ENCODE measurements around the gene ZNF521. TPM values are rescaled to one million over a fixed set of nuclear protein-coding genes. Genes with fewer than 3 reads are reported as not detected.

Gene ZNF521
- polyA plus RNA-seq = 9.3 TPM
- long read RNA-seq, donor 1, partial matches to known transcripts = 0 of 1 reads
- long read RNA-seq, donor 1, other reads (novel, unspliced or antisense) = 0 of 1 reads
- long read RNA-seq, donor 2, partial matches to known transcripts = 0 of 1 reads
- long read RNA-seq, donor 2, other reads (novel, unspliced or antisense) = 0 of 1 reads
- long read RNA-seq, donor 3 = 0 reads
- long read RNA-seq, donor 4 = 0 reads
- long read RNA-seq, donor 5 = 0 reads
- long read RNA-seq, donor 6 = 0 reads
- long read RNA-seq, donor 7, partial matches to known transcripts = 5 of 5 reads
- long read RNA-seq, donor 7, other reads (novel, unspliced or antisense) = 0 of 5 reads
- long read RNA-seq, donor 8 = 0 reads
- long read RNA-seq, donor 9 = 0 reads
- long read RNA-seq, donor 10 = 0 reads
- long read RNA-seq, donor 11 = 0 reads

DNA sequence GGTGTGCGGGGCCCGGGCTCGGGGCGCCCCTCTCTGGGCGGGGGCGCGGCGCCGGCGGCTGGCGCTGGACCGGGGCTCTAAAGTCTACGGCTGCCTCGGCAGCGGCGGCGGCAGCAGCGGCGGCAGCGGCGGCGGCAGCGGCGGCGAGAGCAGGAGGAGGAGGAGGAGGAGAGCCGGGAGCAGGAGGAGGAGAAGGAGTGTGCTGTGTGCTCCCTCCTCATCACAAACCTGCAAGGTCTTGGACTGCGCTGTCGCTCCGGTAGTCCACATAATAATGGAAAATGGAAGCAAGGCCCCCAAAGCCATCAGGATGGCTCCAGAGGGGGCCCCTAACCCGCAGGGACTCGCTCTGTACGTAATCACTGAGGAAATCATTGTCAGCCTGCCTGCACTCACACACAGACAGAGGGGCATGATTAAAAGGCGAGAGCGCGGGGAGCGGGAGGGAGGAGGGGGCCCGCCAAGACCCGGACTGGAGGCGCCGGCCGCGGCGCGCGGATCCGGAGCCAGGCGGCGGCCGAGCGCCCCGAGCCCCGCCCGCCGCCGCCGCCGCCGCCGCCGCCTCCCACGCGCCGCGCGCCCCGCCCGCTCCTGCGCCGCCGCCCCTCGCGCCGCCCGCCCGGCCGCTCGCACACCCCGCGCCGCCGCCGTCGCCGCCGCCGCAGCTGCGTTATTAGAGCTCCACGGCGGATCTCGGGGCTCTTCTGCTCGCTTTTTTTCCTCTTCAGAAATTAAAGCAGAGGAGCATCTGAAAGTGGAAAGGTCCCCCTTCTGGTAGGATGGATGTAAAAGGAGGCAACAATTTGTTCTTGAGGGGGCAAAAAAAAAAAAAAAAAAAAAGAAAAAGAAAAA lies at the start of gene ZNF521:
Gene ZNF521, minus strand, starts transcription at position 390 of the 852 bp plus-strand sequence. CDS start 1,220 bp downstream, outside the sequence.
- Histone ChIP-seq H3K27me3 (ENCODE audit: control insufficient read depth, insufficient read depth, low read length) (peaks cover 45% of the 10 kb centered on the region), H3K4me1 (ENCODE audit: control insufficient read depth, insufficient read depth, low read length) (peaks cover 6% of the 10 kb centered on the region), H3K4me3 (ENCODE audit: low read length) (peak within 1 kb of the TSS; percentile 68), H3K27ac (ENCODE audit: low read length) (peak within 1 kb of the TSS; percentile 47), H3K9me3 (ENCODE audit: control insufficient read depth, low read depth, low read length) (no peaks in the 10 kb centered on the region), H3K36me3 (ENCODE audit: control insufficient read depth, insufficient read depth, low read length) (no peaks in the 10 kb centered on the region)
- DNase-seq = peak; percentile 64 to 84
- no CpG with 5 or more reads among the region's 91 CpGs for WGBS (ENCODE audit: insufficient coverage, low lambda C conversion rate)

- H3K36me3 ChIP-seq (ENCODE audit: control insufficient read depth, insufficient read depth, low read length) = no peaks in the 10 kb centered on the region
- no peaks in the 10 kb centered on the region for H3K27me3 ChIP-seq (ENCODE audit: control insufficient read depth, insufficient read depth, low read length)
- H3K27ac ChIP-seq (ENCODE audit: low read length) = no peak overlapping the region
- H3K4me3 ChIP-seq (ENCODE audit: low read length) = no peak overlapping the region
- H3K4me1 ChIP-seq (ENCODE audit: control insufficient read depth, insufficient read depth, low read length) = no peaks in the 10 kb centered on the region
- H3K9me3 ChIP-seq (ENCODE audit: control insufficient read depth, low read depth, low read length) = no peaks in the 10 kb centered on the region
- DNase-seq = no peak
Observed at GRCh38 chr18:25399554-25399953, 47.6 kb upstream of the ZNF521 start.

DNA sequence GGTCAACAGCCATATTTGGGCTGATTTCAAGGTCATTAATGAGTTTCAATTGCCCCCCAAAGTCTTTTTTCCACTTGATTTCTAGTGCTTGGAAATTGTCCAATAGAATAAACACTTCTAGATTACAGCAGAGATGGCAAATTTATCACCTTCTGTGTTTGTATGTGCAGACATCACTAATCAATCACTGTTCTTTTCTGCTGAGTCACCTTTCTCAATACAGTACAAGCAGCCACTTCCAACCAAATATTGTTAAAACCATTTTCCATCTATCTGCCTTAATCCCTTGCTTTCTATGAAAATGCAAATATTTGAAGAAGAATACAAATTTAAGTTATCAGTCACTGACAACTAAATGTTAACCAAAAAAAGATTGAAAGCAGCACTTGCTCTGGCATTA lies 40.2 kb upstream of the ZNF521 start:
- no peak overlapping the region for H3K4me3 ChIP-seq (ENCODE audit: low read length)
- no peaks in the 10 kb centered on the region for H3K36me3 ChIP-seq (ENCODE audit: control insufficient read depth, insufficient read depth, low read length)
- H3K27me3 ChIP-seq (ENCODE audit: control insufficient read depth, insufficient read depth, low read length) = no peaks in the 10 kb centered on the region
- no peaks in the 10 kb centered on the region for H3K9me3 ChIP-seq (ENCODE audit: control insufficient read depth, low read depth, low read length)
- no peak overlapping the region for H3K27ac ChIP-seq (ENCODE audit: low read length)
- no peak for DNase-seq
- H3K4me1 ChIP-seq (ENCODE audit: control insufficient read depth, insufficient read depth, low read length) = no peaks in the 10 kb centered on the region

GRCh38 chr18:25373432-25374179 lies 21.6 kb upstream of the ZNF521 start:
- Histone ChIP-seq H3K27ac (ENCODE audit: low read length) (no peak overlapping the region), H3K9me3 (ENCODE audit: control insufficient read depth, low read depth, low read length) (no peaks in the 10 kb centered on the region), H3K4me3 (ENCODE audit: low read length) (no peak overlapping the region), H3K36me3 (ENCODE audit: control insufficient read depth, insufficient read depth, low read length) (no peaks in the 10 kb centered on the region), H3K27me3 (ENCODE audit: control insufficient read depth, insufficient read depth, low read length) (peaks cover 7% of the 10 kb centered on the region), H3K4me1 (ENCODE audit: control insufficient read depth, insufficient read depth, low read length) (no peaks in the 10 kb centered on the region)
- WGBS (ENCODE audit: insufficient coverage, low lambda C conversion rate) = 100% methylated on average over 1 of the region's 2 CpGs
- DNase-seq = no peak

DNA sequence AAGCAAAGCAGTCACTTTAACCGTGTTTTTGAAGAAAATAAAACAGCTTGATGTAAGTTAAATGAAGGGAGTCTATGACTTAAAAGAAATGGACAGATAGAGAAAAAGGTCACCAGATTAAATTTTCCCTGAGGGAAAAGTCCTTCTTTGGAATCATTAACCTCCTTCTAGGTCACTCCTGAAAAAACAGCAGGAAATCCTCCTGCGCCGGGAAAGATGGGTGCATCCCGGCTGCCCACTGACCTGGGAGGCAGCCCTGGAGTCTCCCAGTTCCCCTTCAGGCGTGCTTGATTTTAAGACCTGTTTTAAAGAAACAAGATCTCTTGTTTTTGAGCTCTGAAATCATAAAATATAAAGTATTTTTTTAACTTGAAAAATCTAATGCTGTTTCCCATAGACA lies 18.4 kb upstream of the ZNF521 start:
- H3K27ac ChIP-seq (ENCODE audit: low read length) = no peak overlapping the region
- DNase-seq = no peak
- no peaks in the 10 kb centered on the region for H3K9me3 ChIP-seq (ENCODE audit: control insufficient read depth, low read depth, low read length)
- H3K27me3 ChIP-seq (ENCODE audit: control insufficient read depth, insufficient read depth, low read length) = peaks cover 7% of the 10 kb centered on the region
- H3K4me1 ChIP-seq (ENCODE audit: control insufficient read depth, insufficient read depth, low read length) = no peaks in the 10 kb centered on the region
- no peak overlapping the region for H3K4me3 ChIP-seq (ENCODE audit: low read length)
- no CpG with 5 or more reads among the region's 5 CpGs for WGBS (ENCODE audit: insufficient coverage, low lambda C conversion rate)
- H3K36me3 ChIP-seq (ENCODE audit: control insufficient read depth, insufficient read depth, low read length) = no peaks in the 10 kb centered on the region

DNA sequence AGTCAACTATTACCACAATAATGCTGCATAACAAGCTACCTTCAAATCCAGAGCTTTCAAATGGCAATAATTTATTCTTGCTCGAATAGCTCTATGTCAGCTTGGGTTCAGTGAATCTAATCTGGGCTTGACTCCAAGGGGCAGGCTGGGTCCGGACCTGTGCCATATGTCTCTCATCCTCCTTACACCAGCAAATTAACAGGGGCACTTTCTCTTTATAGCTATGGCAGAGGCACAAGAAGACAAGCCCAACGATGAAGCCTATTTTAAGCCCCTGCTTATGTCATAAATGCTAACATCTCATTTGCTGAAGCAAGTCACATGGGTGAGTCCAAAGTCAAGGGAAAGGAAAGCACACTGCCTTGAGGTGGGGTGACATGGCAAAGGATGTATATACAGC lies 13.3 kb upstream of the ZNF521 start:
- H3K4me1 ChIP-seq (ENCODE audit: control insufficient read depth, insufficient read depth, low read length) = no peaks in the 10 kb centered on the region
- no peaks in the 10 kb centered on the region for H3K27me3 ChIP-seq (ENCODE audit: control insufficient read depth, insufficient read depth, low read length)
- no peaks in the 10 kb centered on the region for H3K36me3 ChIP-seq (ENCODE audit: control insufficient read depth, insufficient read depth, low read length)
- WGBS (ENCODE audit: insufficient coverage, low lambda C conversion rate) = no CpG with 5 or more reads among the region's 3 CpGs
- no peak overlapping the region for H3K4me3 ChIP-seq (ENCODE audit: low read length)
- H3K9me3 ChIP-seq (ENCODE audit: control insufficient read depth, low read depth, low read length) = no peaks in the 10 kb centered on the region
- DNase-seq = no peak
- H3K27ac ChIP-seq (ENCODE audit: low read length) = no peak overlapping the region

- Histone ChIP-seq H3K27me3 (ENCODE audit: control insufficient read depth, insufficient read depth, low read length) (no peaks in the 10 kb centered on the region), H3K4me3 (ENCODE audit: low read length) (no peak overlapping the region), H3K36me3 (ENCODE audit: control insufficient read depth, insufficient read depth, low read length) (no peaks in the 10 kb centered on the region), H3K27ac (ENCODE audit: low read length) (no peak overlapping the region), H3K9me3 (ENCODE audit: control insufficient read depth, low read depth, low read length) (no peaks in the 10 kb centered on the region), H3K4me1 (ENCODE audit: control insufficient read depth, insufficient read depth, low read length) (no peaks in the 10 kb centered on the region)
- DNase-seq = no peak
Observed at GRCh38 chr18:25364732-25365131, 12.8 kb upstream of the ZNF521 start.

DNA sequence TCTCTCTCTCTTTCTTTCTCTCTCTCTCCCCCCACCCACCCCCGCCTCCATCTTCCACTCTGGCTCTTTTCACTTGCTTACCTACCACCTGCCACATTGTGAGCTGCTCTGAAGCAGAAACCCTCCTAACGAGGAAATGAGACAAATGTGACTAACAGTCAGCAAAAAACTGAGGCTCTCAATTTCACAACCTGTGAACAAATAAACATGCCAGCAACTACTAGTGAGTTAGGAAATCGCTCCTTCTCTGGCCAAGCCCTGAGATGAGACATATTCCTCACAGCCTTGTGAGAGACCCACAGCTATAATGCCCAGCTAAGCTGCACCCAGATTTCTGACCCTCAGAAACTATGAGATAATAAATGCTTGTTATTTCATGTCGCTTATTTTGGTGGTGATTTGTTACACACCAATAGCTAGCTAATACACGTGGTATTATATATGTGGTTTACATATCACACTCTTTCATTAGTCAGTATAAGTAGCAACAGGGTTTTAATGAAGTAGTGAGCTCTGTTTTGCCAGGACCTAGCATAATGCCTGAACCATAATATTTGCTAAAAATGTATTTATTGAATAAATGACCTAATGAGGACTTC lies 8.4 kb upstream of the ZNF521 start:
- Histone ChIP-seq H3K36me3 (ENCODE audit: control insufficient read depth, insufficient read depth, low read length) (no peaks in the 10 kb centered on the region), H3K27me3 (ENCODE audit: control insufficient read depth, insufficient read depth, low read length) (no peaks in the 10 kb centered on the region), H3K9me3 (ENCODE audit: control insufficient read depth, low read depth, low read length) (no peaks in the 10 kb centered on the region), H3K4me3 (ENCODE audit: low read length) (no peak overlapping the region), H3K4me1 (ENCODE audit: control insufficient read depth, insufficient read depth, low read length) (no peaks in the 10 kb centered on the region), H3K27ac (ENCODE audit: low read length) (no peak overlapping the region)
- no peak for DNase-seq
- WGBS (ENCODE audit: insufficient coverage, low lambda C conversion rate) = no CpG with 5 or more reads among the region's 5 CpGs

GRCh38 chr18:25353080-25353479 lies 1.1 kb upstream of the ZNF521 start:
- Histone ChIP-seq H3K27me3 (ENCODE audit: control insufficient read depth, insufficient read depth, low read length) (peaks cover 36% of the 10 kb centered on the region), H3K27ac (ENCODE audit: low read length) (no peak overlapping the region), H3K4me3 (ENCODE audit: low read length) (no peak overlapping the region), H3K4me1 (ENCODE audit: control insufficient read depth, insufficient read depth, low read length) (peaks cover 6% of the 10 kb centered on the region), H3K36me3 (ENCODE audit: control insufficient read depth, insufficient read depth, low read length) (no peaks in the 10 kb centered on the region), H3K9me3 (ENCODE audit: control insufficient read depth, low read depth, low read length) (no peaks in the 10 kb centered on the region)
- WGBS (ENCODE audit: insufficient coverage, low lambda C conversion rate) = 49% methylated on average over 2 of the region's 4 CpGs
- no peak for DNase-seq

DNA sequence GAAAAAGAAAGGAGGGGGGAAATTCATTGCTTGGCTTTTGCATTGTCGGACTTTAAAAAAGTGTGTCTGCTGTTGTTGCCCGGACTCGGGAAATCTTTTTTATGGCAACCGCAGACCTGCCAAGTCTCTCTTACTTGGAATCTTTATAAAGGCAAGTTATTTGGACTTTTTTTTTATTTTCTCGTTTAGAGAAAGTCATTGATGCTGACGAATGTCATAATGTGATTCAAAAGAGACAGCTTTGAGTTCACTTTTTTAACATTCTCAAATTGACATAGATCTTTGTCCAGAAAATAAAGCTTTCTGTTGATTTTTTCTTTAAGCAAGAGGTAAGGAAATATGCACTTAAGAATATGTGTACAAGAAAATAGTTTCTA lies 651 bp upstream of the ZNF521 start:
- Histone ChIP-seq H3K27ac (ENCODE audit: low read length) (no peak overlapping the region), H3K9me3 (ENCODE audit: control insufficient read depth, low read depth, low read length) (no peaks in the 10 kb centered on the region), H3K27me3 (ENCODE audit: control insufficient read depth, insufficient read depth, low read length) (peaks cover 40% of the 10 kb centered on the region), H3K4me3 (ENCODE audit: low read length) (peak overlapping the region; percentile 27), H3K4me1 (ENCODE audit: control insufficient read depth, insufficient read depth, low read length) (peaks cover 6% of the 10 kb centered on the region), H3K36me3 (ENCODE audit: control insufficient read depth, insufficient read depth, low read length) (no peaks in the 10 kb centered on the region)
- DNase-seq = no peak
- WGBS (ENCODE audit: insufficient coverage, low lambda C conversion rate) = 2% methylated on average over 6 of the region's 6 CpGs
